Middle frontal gyrus (tissue), 1 donor: ENCODE measurements around the gene ABHD17B.

Experiments used
- DNase-seq: peaks from one replicate; pipeline ENCODE4 v3.0.0-alpha.2; 2015; ENCODE audit warnings: low spot score; ENCODE audit errors: extremely low spot score

ABHD17B gene

DNA sequence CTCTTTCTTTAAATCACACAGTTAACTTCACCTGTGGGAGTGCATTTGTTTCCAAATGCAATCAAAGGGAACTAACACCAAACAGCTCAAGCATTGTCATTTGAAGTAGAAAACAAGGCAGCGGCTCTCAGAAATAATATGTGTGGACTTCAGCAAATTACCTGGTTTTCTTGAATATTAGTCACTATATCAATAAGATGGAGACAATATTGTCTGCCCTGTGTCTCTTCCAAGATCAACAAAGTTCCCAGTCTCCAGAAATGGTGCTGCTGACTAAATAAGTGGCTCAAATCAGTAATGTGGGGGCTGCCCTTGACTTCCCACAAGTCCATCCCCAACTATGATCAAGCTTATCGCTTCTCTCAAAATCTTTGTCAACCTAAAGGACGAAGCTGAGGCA lies 89.6 kb downstream of the ABHD17B start:
- no peak for DNase-seq

DNA sequence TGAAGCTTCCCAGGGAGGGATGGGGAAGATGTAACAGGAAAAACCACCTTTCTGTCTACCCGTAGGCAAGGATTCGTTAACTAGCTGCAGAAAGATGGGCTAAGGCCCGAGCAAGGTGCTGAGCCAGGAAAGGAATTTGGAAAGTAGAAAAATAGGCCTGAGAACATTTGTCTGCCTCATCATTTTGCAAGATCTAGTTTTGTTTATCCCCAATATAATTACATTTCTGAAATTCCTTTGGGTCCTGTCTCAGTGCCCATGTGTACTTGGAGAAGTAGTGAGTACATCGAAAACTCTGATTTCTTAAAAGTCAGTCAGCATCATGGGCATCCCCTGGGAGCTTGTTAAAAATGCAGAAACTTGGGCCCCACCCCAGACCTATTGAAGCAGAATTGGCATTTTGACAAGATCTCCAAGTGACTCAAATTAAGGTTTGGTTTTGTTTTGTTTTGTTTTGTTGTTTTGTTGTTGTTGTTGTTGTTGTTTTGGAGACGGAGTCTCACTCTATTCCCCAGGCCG lies 90.5 kb downstream of the ABHD17B start:
- no peak for DNase-seq

DNA sequence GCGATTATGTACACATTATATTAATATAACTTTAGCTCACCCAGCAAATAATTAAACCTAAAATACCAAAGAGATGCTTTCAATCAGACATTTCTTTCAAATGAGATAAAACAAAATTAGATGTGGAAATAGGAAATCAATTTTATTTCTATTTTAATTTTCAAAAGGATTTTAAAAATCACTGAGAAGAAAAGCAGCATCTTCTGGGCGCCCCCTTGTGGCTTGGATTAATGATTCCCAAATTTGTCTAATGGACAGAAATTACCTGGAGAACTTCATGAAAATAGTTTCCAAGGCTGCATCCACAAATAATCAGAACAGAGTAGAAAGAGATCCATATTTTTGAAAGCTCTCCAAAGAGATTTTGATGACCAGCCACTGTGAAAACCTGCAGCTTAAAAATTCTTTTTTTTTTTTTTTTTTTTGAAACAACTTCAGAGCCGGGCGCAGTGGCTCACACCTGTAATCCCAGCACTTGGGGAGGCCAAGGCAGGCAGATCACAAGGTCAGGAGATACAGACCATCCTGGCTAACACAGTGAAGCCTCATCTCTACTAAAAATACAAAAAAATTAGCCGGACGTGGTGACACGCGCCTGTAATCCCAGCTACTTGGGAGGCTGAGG lies 91.8 kb downstream of the ABHD17B start:
- DNase-seq, result peak; percentile 53

DNA sequence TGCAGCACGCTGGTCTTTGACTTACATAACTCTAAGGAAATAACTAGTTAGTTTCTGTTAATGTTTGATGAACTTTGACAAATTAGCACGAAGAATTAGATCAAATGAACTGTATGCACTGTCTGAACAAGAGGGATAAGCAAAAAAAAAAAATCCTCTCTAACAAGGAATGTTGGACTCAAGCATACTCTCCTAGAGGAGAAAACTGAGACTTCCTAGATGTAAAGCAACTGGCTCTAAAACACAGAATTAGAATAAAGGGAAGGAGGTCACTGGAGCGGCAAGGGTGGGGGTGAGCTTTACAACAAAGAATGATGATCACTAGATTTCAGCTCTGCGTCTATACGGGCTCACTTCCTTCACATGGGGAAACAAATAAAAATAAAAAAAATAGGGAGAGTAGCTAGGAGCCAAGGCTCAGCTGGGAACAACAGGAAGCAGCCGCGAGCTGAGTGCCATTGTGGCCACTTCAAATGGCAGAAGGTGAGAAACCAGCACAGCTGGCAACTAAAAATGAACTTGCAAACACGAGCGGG lies 94.0 kb downstream of the ABHD17B start:
- DNase-seq, result no peak
